WERI-Rb-1 (cell line): ENCODE measurements around the gene EML5.

Experiments used
- DNase-seq: peaks from one replicate; pipeline ENCODE4 v3.0.0-alpha.2; 2020
- H3K27ac ChIP-seq: fragments of 250-450 bp; sonication (Bioruptor Pico); 2 replicates; pipeline ENCODE4 v1.5.1; 2020; ENCODE audit warnings: mild to moderate bottlenecking, moderate library complexity
- H3K27me3 ChIP-seq: fragments of 250-450 bp; sonication (Bioruptor Pico); 2 replicates; pipeline ENCODE4 v1.5.1; 2021; ENCODE audit warnings: mild to moderate bottlenecking, low read depth, moderate library complexity; ENCODE audit not compliant: insufficient read depth, severe bottlenecking
- H3K36me3 ChIP-seq: fragments of 250-450 bp; sonication (Bioruptor Pico); 2 replicates; pipeline ENCODE4 v1.5.1; 2020; ENCODE audit warnings: mild to moderate bottlenecking, moderate library complexity
- H3K4me3 ChIP-seq: 2 replicates; pipeline ENCODE4 v1.5.1; 2011; ENCODE audit warnings: low read depth, mild to moderate bottlenecking, control low read depth, low read length
- H3K9me3 ChIP-seq: fragments of 250-450 bp; sonication (Bioruptor Pico); 2 replicates; pipeline ENCODE4 v1.5.1; 2021; ENCODE audit warnings: mild to moderate bottlenecking, moderate library complexity; ENCODE audit not compliant: severe bottlenecking
- CTCF ChIP-seq: IDR thresholded peaks from 2 replicates; pipeline ENCODE4 v1.5.1; 2011; ENCODE audit warnings: low read depth, mild to moderate bottlenecking, control low read depth, inconsistent platforms, low read length

Gene EML5

GRCh38 chr14:88799522-88799921, 6.8 kb upstream of the EML5 start:
- no peak for DNase-seq
- Histone ChIP-seq H3K36me3 (no peaks in the 10 kb centered on the region), H3K27ac (no peak overlapping the region), H3K4me3 (no peak overlapping the region), H3K9me3 (peaks cover 3% of the 10 kb centered on the region), H3K27me3 (no peaks in the 10 kb centered on the region)
- no peak for TF ChIP-seq CTCF

- no peaks in the 10 kb centered on the region for H3K36me3 ChIP-seq
- no peak for DNase-seq
- H3K4me3 ChIP-seq, result no peak overlapping the region
- H3K27me3 ChIP-seq, result no peaks in the 10 kb centered on the region
- H3K9me3 ChIP-seq, result peaks cover 3% of the 10 kb centered on the region
- H3K27ac ChIP-seq, result no peak overlapping the region
- no peak for TF ChIP-seq CTCF
These were observed 5.4 kb upstream of the EML5 start for GRCh38 chr14:88798156-88798555.

- Histone ChIP-seq H3K27ac (peak overlapping the region; percentile 88), H3K27me3 (no peaks in the 10 kb centered on the region), H3K9me3 (peaks cover 3% of the 10 kb centered on the region), H3K36me3 (no peaks in the 10 kb centered on the region), H3K4me3 (peak overlapping the region; percentile 66)
- no peak for DNase-seq
- TF ChIP-seq CTCF, result no peak
These were observed 489 bp upstream of the EML5 start for GRCh38 chr14:88793259-88793625.

- Histone ChIP-seq H3K27ac (peak overlapping the region; percentile 88), H3K9me3 (peaks cover 3% of the 10 kb centered on the region), H3K4me3 (peak overlapping the region; percentile 66), H3K36me3 (no peaks in the 10 kb centered on the region), H3K27me3 (no peaks in the 10 kb centered on the region)
- DNase-seq, result peak; percentile 33
- no peak for TF ChIP-seq CTCF
These were observed 902 bp downstream of the EML5 start for GRCh38 chr14:88791629-88792472.

- TF ChIP-seq CTCF, result no peak
- H3K27ac ChIP-seq, result peak overlapping the region; percentile 88
- no peaks in the 10 kb centered on the region for H3K36me3 ChIP-seq
- peak overlapping the region; percentile 66 for H3K4me3 ChIP-seq
- no peak for DNase-seq
- no peaks in the 10 kb centered on the region for H3K27me3 ChIP-seq
- peaks cover 3% of the 10 kb centered on the region for H3K9me3 ChIP-seq
These were observed 1.5 kb downstream of the EML5 start for GRCh38 chr14:88791252-88791621.
